SK-N-SH (cell line): Measurements from ENCODE around the gene WWC1. TPM values are rescaled to one million over a fixed set of nuclear protein-coding genes. Genes with fewer than 3 reads are reported as not detected.
A peak's percentile ranks its signal among the peaks of the same experiment; 100 is the strongest.

Experiments
- CTCF ChIA-PET: fragments of 300-600, 350-600 bp; formaldehyde crosslinking; extraction: SDS; loops from one replicate; lab custom pipeline; 2021; lab: Yijun Ruan, JAX
- POLR2A ChIA-PET: fragments of 350-600 bp; sonication (Branson Sonifier 250); formaldehyde crosslinking; extraction: SDS; loops from one replicate; lab custom pipeline; 2020; ENCODE audit warnings: antibody characterized with exemption, inconsistent platforms; lab: Yijun Ruan, JAX
- DNase-seq: peaks from one replicate; pipeline ENCODE4 v3.0.0; 2012
- H2AFZ ChIP-seq: fragments of 200-600 bp; sonication (generic); 2 replicates; pipeline ENCODE4 v1.8.1; 2016; ENCODE audit warnings: antibody characterized with exemption, mild to moderate bottlenecking, low read depth
- H3F3A ChIP-seq: fragments of 200-600 bp; sonication (generic); replicated peaks from 2 replicates; pipeline ENCODE3; 2016; ENCODE audit warnings: antibody characterized with exemption, mild to moderate bottlenecking; ENCODE audit not compliant: insufficient read depth
- H3K27ac ChIP-seq, 2 experiments: fragments of 200-500 bp in 1 of 2; fragments of 200-600 bp in 1 of 2; sonication (Bioruptor generic) in 1 of 2; sonication (generic), shearing (Covaris generic) in 1 of 2; 2 replicates each; pipeline versions ENCODE4 v1.5.1 to v1.6.1; 2014 to 2016; ENCODE audit warnings: low read depth in 2 of 2, inconsistent platforms in 1 of 2, low read length in 1 of 2, mild to moderate bottlenecking in 1 of 2, mixed read lengths in 1 of 2
- H3K27me3 ChIP-seq: fragments of 200-600 bp; sonication (generic), shearing (Covaris generic); 2 replicates; pipeline ENCODE4 v1.6.1; 2016; ENCODE audit warnings: mixed run types; ENCODE audit not compliant: insufficient read depth
- H3K36me3 ChIP-seq, 2 experiments: fragments of 200-500 bp in 1 of 2; fragments of 200-600 bp in 1 of 2; sonication (Bioruptor generic) in 1 of 2; sonication (generic) in 1 of 2; replicated peaks in 1 of 2; 2 replicates each; pipeline versions ENCODE3 to v1.5.1; 2014 to 2016; ENCODE audit warnings: low read length in 1 of 2, mild to moderate bottlenecking in 1 of 2; ENCODE audit not compliant: insufficient read depth in 2 of 2, control insufficient read depth in 1 of 2
- H3K4me1 ChIP-seq, 2 experiments: fragments of 200-500 bp in 1 of 2; fragments of 200-600 bp in 1 of 2; sonication (Bioruptor generic) in 1 of 2; sonication (generic), shearing (Covaris generic) in 1 of 2; 2 replicates each; pipeline versions ENCODE4 v1.5.1 to v1.6.1; 2014 to 2016; ENCODE audit warnings: low read depth in 1 of 2, low read length in 1 of 2, mixed run types in 1 of 2; ENCODE audit not compliant: insufficient read depth in 2 of 2, control insufficient read depth in 1 of 2
- H3K4me2 ChIP-seq: fragments of 200-600 bp; sonication (generic), shearing (Covaris generic); 2 replicates; pipeline ENCODE4 v1.6.1; 2017; ENCODE audit warnings: mixed run types
- H3K4me3 ChIP-seq, 2 experiments: fragments of 200-500 bp in 1 of 2; fragments of 200-600 bp in 1 of 2; sonication (Bioruptor generic) in 1 of 2; sonication (generic), shearing (Covaris generic) in 1 of 2; 2 replicates each; pipeline versions ENCODE4 v1.5.1 to v1.8.1; 2014 to 2016; ENCODE audit warnings: low read depth in 2 of 2, inconsistent platforms in 1 of 2, low read length in 1 of 2, mild to moderate bottlenecking in 1 of 2, mixed read lengths in 1 of 2, moderate library complexity in 1 of 2
- H3K79me2 ChIP-seq: fragments of 200-600 bp; sonication (generic); 2 replicates; pipeline ENCODE4 v1.8.1; 2017; ENCODE audit warnings: mild to moderate bottlenecking; ENCODE audit not compliant: insufficient read depth
- H3K9ac ChIP-seq: fragments of 200-600 bp; sonication (generic); 2 replicates; pipeline ENCODE4 v1.6.1; 2017; ENCODE audit warnings: mixed run types
- H3K9me2 ChIP-seq: fragments of 200-600 bp; sonication (generic); 2 replicates; pipeline ENCODE4 v1.6.1; 2017; ENCODE audit warnings: mixed run types
- H3K9me3 ChIP-seq: fragments of 200-600 bp; sonication (generic); 2 replicates; pipeline ENCODE4 v1.6.1; 2017; ENCODE audit warnings: mixed run types, mild to moderate bottlenecking, moderate library complexity
- H4K20me1 ChIP-seq: fragments of 200-600 bp; sonication (generic); 2 replicates; pipeline ENCODE4 v1.6.1; 2017; ENCODE audit warnings: mild to moderate bottlenecking, mixed run types; ENCODE audit not compliant: insufficient read depth
- CHD2 ChIP-seq: fragments of 150-350 bp; IDR thresholded peaks from 2 replicates; pipeline ENCODE4 v1.6.1; 2018; ENCODE audit warnings: low read length; ENCODE audit not compliant: partially characterized antibody
- FOXJ3 ChIP-seq: sonication (generic); formaldehyde crosslinking; IDR thresholded peaks from 2 replicates; pipeline ENCODE4 v1.5.1; 2020; ENCODE audit warnings: mild to moderate bottlenecking, missing genetic modification reagents
- GATA2 ChIP-seq: sonication (generic); formaldehyde crosslinking; IDR thresholded peaks from 2 replicates; pipeline ENCODE4 v1.5.0; 2020; ENCODE audit warnings: mild to moderate bottlenecking, missing genetic modification reagents
- JUND ChIP-seq: IDR thresholded peaks from 2 replicates; pipeline ENCODE4 v1.4.0; 2012
- MXI1 ChIP-seq: IDR thresholded peaks from 2 replicates; pipeline ENCODE4 v1.6.1; 2012; ENCODE audit warnings: mild to moderate bottlenecking, low read depth, low read length, improper control_type of control experiment
- RAD21 ChIP-seq: IDR thresholded peaks from 2 replicates; pipeline ENCODE4 v1.6.1; 2012; ENCODE audit warnings: mild to moderate bottlenecking, low read length
- RCOR1 ChIP-seq: fragments of 150-350 bp; IDR thresholded peaks from 2 replicates; pipeline ENCODE4 v1.6.1; 2017; ENCODE audit warnings: antibody characterized with exemption, low read length
- SIN3A ChIP-seq: IDR thresholded peaks from 2 replicates; pipeline ENCODE4 v1.6.1; 2012; ENCODE audit warnings: low read depth, mild to moderate bottlenecking, low read length, moderate library complexity, borderline replicate concordance
- SMC3 ChIP-seq: IDR thresholded peaks from 2 replicates; pipeline ENCODE4 v1.6.1; 2012; ENCODE audit warnings: low read depth, low read length, improper control_type of control experiment
- TCF12 ChIP-seq: IDR thresholded peaks from 2 replicates; pipeline ENCODE4 v1.4.0; 2012
- WGBS: methylation state at CpG from one replicate; pipeline ENCODE4 v1.1.6; 2017; ENCODE audit warnings: low lambda C conversion rate; 5-methylcytosine and 5-hydroxymethylcytosine counted together
- polyA plus RNA-seq, 3 experiments: library from polyadenylated mRNA; depleted of rRNA; stranded (reverse); fragments of >200 nt; gene quantifications; 2 replicates each; pipeline ENCODE4 v1.2.3, GENCODE V29; 2012
- TF ChIP-seq, protein P1 (sequence below): IDR thresholded peaks from 2 replicates; pipeline ENCODE4 v1.4.0; 2012; ENCODE audit warnings: low read depth, borderline replicate concordance
- TF ChIP-seq, protein P2 (sequence below): fragments of 200-600 bp; sonication (generic); IDR thresholded peaks from 2 replicates; pipeline ENCODE4 v1.6.1; 2017; ENCODE audit warnings: antibody characterized with exemption, mild to moderate bottlenecking, moderate library complexity
- TF ChIP-seq, protein P3 (sequence below): IDR thresholded peaks from 2 replicates; pipeline ENCODE4 v1.4.0; 2012; ENCODE audit warnings: low read depth

The WWC1 gene
- polyA plus RNA-seq, 1 of the 3 experiments (the other 2 are of a cell fraction): 16.9 TPM

DNA sequence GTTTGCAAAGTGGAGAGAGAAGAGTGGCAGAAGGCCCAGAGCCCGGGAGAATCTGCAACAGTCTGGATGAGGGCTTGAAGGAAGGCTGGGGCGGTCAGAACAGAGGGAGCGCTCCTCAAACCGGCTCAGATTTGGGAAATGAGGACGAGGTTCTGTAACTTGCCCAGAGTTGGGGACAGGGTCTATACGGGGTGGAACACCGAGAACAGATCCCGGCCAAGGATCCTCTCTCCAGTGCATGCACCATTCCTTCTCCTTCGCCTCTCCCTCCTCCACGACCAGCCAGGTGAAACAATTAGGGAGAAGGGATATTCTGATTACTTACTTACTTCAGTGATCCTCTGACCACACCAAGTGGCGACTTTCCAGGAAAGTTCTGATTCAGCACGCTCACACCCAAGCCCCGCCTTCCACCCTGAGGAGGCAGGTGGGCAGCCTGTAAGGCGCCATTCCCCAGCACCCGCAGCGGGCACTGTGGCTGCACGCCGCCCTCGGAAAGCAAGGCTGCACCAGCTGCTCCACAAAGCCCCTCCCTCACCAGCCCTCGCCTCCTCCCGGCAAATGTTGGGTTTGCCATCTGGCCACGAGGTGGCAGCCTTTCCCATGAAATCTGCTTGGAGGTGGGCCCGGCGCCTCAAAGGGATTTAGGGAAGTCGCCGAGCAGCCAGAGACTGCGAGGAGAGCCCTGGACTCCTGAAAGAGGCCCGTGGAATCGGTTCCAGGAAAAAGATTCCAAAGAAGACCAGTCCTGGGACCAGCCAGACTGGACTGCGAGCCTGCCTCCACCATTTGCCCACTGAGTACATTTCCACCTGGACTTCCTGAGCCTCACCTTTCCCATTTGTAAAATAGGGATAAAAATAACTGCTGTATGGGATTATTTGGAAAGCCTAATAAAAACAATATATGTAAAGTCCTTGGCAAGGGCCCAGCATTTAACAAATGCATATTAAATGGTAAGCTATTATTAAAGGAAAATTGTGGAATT, 22.2 kb upstream of the WWC1 start:
- Histone ChIP-seq H3K9ac (peak overlapping the region; percentile 57; the same call in 1 of the 2 replicates), H3K9me2 (no peaks in the 10 kb centered on the region), H3K27ac (peak overlapping the region; percentile 36 to 48), H3K79me2 (no peaks in the 10 kb centered on the region), H3K4me3 (peak overlapping the region; percentile 43 to 65), H3K9me3 (no peaks in the 10 kb centered on the region), H4K20me1 (no peaks in the 10 kb centered on the region), H3K4me1 (peaks cover 8 to 28% of the 10 kb centered on the region in 2 experiments; a peak in 3 of 4 replicates), H3K36me3 (no peaks in the 10 kb centered on the region), H3K27me3 (no peaks in the 10 kb centered on the region), H2AFZ (peak overlapping the region; percentile 88), H3K4me2 (peak overlapping the region; percentile 95), H3F3A (peaks cover 5% of the 10 kb centered on the region)
- ChIA-PET CTCF (interaction anchor here (0.6 to 3.4 kb wide), 45 partner anchors 9 to 1426 kb away, joined by 3 to 27 read pairs (median 3); partner anchors contain the start of genes RARS1 and WWC1), POLR2A (interaction anchor here (0.6 kb wide), 1 partner anchor 413 kb away, joined by 4 read pairs; no protein-coding TSS in a partner anchor)
- 17% methylated on average over 28 of the region's 30 CpGs for WGBS
- TF ChIP-seq CHD2 (peak; percentile 46), MXI1 (peak; percentile 85), GATA2 (CRISPR knock-in tag) (no peak), SMC3 (peak; percentile 88), RCOR1 (no peak), TCF12 (0 out of 2 replicates have a peak, but pooled peaks have one; percentile 3), RAD21 (peak; percentile 96), JUND (no peak), FOXJ3 (CRISPR knock-in tag) (no peak), SIN3A (0 out of 2 replicates have a peak, but pooled peaks have one; percentile 17)
- TF ChIP-seq, protein P1, sequence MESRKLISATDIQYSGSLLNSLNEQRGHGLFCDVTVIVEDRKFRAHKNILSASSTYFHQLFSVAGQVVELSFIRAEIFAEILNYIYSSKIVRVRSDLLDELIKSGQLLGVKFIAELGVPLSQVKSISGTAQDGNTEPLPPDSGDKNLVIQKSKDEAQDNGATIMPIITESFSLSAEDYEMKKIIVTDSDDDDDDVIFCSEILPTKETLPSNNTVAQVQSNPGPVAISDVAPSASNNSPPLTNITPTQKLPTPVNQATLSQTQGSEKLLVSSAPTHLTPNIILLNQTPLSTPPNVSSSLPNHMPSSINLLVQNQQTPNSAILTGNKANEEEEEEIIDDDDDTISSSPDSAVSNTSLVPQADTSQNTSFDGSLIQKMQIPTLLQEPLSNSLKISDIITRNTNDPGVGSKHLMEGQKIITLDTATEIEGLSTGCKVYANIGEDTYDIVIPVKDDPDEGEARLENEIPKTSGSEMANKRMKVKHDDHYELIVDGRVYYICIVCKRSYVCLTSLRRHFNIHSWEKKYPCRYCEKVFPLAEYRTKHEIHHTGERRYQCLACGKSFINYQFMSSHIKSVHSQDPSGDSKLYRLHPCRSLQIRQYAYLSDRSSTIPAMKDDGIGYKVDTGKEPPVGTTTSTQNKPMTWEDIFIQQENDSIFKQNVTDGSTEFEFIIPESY: no peak
- TF ChIP-seq, protein P2, sequence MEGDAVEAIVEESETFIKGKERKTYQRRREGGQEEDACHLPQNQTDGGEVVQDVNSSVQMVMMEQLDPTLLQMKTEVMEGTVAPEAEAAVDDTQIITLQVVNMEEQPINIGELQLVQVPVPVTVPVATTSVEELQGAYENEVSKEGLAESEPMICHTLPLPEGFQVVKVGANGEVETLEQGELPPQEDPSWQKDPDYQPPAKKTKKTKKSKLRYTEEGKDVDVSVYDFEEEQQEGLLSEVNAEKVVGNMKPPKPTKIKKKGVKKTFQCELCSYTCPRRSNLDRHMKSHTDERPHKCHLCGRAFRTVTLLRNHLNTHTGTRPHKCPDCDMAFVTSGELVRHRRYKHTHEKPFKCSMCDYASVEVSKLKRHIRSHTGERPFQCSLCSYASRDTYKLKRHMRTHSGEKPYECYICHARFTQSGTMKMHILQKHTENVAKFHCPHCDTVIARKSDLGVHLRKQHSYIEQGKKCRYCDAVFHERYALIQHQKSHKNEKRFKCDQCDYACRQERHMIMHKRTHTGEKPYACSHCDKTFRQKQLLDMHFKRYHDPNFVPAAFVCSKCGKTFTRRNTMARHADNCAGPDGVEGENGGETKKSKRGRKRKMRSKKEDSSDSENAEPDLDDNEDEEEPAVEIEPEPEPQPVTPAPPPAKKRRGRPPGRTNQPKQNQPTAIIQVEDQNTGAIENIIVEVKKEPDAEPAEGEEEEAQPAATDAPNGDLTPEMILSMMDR: peak; percentile 92
- TF ChIP-seq, protein P3, sequence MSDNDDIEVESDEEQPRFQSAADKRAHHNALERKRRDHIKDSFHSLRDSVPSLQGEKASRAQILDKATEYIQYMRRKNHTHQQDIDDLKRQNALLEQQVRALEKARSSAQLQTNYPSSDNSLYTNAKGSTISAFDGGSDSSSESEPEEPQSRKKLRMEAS: peak; percentile 18; the same call in 1 of the 2 replicates
- peak; percentile 91 for DNase-seq
